Measurements from ENCODE around the gene GTF3C1.

Gene GTF3C1

DNA sequence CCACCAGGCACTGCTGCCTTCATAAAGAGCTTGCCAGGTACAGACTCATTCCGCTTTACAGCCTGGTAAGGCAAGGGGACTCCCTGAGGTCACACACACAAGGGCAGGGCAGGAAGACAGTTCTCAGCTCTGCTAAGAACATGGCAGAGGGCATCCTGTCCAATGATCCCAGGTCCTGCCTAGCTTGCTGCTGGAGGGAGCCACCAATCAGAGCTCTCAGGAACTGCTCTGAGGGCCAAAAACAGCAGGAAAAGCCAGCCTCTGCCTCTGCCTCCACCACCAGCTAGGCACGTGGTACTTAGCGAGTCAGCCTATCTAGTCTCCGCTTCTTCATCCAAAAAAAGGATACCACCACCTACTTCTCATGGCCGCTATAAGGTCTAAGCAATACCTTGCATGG is 66.1 kb downstream of the GTF3C1 start:
- DNase-seq, result no peak

DNA sequence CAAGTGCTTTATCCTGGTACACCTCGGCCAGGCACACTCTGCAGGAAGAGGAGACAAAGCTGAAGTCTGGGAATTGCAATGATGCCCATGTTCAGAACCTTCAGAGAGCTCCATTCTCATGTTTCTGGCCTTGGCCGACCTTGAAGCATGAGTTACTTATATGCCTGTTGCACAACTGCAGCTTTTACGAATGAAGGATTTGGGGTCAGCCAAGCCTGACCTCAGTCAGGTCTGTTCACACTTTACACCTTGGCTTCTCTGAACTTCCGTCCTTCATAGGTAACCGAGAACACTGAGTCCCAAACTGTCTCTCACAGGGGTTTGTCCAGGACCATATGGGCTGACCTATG is 66.7 kb downstream of the GTF3C1 start:
- DNase-seq, result no peak

DNA sequence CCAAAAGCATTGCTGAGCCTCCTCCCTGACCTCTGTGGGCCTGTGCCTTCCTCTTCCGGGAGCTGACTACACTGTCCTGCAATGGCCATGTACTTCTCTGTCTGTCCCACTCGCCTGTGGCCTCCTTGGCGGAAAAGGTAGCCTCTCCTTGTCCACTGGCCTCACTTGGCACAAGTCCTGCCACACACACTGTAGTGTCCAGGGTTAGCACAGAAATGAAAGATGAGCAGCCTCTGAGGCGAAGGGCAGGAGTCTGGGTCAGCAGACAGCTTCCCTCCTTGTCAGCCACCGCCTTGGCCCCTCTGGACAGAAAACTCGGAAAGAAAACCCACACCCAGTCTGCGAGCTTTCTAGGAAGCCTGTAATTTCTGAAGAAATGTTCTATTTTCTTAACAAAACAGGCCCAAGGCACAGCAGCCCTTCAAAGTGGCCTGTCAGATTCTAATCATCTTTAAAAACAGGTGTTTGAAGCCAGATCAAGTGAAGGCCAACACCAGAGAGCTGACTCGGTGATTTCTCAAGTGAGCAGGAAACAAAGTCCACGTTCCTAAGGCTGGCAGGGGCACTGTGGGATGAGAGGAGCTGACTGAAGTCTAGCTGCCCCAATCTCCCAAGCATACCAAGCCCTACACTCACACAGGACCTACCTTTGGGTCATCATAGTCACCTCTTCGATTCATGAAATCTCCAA is 67.2 kb downstream of the GTF3C1 start:
- no peak for DNase-seq

DNA sequence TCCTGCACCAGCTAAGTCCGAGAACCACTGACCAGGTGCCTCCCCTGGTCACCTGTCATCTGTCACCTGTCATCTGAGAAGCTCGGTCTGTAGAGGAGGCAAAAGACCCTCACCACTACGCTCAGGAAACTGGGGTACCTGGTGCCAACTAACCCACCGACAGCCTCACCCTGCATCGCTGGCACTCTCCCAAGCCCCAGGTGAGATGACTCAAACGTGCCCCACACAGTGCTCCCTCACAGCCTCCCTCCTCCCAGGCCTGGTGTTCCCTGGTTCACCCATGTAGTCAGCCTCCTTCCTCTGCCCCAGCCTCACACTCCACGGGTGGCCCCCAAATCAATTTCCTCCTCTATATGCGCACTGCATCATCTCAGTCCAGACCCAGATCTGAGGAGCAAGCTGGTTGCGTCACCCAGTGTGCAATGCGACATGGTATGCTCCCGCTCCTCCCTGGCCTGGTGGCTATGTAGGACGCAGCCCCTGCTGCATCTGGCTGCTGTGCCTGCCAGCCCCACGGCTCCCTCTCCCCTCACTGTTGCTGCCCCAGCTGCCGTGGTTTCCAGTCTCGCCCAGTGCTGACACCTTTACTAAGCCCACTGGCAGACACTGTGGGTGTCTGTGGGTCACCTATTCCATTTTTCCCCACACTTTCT is 68.3 kb downstream of the GTF3C1 start:
- DNase-seq, result no peak

DNA sequence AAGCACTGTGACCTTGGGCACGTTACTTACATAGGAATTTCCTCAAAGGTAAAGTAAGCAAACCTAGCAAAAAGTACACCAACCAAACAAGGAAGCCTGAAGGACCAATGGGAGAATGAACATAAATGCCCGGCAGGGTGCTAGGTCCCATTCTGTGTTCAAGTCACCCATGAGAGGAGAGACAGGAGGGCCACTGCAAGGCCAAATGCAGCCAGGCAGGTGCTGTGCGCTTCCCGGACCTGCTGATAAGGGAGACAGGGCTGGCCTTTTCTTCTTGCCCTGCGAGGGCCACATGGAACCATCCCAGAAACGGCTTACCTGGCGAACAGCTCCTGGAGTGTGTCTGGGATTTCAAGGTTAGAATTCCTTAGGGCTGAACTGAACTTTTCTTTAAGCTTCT is 69.0 kb downstream of the GTF3C1 start:
- no peak for DNase-seq

DNA sequence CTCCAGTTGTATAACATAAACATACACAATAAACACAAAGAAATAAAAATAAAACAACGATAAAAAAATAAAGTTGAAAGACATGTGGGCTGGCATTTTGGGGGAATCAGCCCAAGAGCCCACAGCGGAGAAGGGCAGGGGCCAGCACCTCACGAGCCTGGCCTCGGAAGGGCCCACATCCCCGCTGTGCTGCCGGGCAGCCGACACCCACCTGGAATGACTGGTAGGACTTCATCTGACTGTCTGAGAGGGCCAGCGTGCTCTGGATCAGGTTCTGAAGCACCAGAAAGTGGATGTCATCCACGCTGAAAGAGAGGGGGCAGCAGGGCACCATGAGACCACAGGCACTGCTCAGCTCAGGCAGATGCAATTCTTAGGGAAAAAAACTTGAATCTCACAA is 73.5 kb downstream of the GTF3C1 start:
- DNase-seq, result no peak

DNA sequence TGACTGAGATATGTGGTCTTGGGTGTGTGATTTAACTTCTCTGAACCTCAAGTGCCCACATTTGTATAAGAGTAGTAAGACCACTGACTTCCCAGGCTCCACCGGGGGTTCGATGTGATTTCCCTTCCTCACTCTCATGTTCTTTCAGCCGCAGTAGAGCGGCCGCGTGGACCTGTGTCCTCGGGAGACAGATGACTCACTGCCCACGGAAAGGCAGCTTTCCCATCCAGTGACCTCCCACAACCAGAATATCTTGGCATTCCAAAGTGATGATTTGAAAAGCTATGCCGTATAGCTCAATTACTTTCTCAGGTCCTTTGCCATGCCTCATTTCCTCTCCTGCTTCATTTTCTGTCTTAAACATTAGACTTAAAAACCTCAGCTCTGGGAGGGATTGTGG is 74.2 kb downstream of the GTF3C1 start:
- DNase-seq, result peak; percentile 88

DNA sequence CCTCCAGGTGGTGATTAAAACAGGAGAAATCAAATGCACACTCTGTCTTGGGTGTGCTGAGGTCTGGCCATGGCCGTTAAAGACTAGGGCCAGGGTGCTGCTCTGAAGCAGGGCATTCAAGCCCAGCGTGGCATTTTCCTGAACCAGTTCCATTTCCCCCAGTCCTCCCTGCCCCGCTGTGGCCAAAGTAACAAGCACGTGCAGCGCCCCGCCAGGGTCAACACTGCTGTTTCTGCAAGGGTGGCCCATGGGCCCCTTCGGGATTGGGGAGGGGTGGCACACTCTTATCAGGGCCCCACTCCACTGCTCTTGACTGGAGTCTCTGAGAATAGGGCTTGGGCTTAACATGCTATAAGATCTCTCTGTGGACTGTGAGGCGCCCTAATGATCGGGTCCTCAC is 74.8 kb downstream of the GTF3C1 start:
- no peak for DNase-seq

DNA sequence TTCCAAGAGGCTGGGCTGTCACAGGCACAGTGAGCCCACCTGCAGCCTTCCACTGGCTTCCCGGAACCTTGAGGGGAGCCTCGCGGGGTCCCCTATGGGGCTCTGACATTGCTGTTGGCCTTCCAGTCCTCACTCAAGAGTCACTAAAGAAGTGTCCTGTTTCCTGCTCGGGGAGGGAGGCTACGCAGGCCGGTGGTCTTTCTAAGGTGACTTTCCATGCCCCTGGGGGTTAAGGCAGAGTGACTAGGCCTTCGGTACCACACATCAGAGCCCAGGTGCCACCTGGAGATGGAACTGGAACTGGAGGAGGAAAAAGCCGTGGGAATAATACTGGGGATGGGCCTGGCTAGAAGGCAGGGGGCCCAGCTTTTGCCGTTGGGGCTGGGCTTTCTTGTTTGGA is 75.7 kb downstream of the GTF3C1 start:
- no peak for DNase-seq

DNA sequence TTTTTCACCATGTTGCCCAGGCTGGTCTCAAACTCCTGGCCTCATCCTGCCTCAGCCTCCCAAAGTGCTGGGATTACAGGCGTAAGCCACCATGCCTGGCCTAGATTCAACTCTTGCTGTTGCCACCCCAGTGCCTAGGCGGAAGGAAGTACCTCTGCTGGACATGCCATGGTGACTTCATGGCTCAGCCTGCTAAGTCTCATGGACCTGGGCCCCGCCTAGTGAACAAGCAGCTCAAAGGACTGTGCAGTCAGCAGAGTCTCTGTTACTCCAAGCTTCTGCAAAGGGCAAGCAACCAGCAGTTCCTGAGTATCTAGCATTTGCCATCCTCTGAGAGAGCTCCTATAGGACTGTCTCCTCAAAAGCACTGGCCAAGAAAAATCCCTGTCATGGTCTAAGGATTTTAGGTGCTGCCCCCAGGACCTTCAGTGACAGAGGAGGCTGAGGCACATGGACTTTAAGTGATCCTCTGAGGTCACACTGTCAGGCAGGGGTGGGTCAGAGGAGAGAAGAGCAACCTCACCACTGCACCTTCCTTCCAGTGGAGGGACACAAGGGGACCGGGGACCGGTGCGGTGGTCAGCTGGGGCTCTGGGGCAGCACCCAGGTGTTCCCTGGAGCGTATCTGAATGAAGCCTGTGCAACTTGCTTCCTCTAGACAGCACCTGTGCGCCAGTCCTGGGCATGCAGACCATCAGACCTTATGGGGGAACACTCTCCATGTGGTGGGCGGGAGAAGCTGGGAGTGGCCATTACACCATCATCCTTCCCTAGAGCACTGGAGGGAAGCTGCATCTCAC is 76.4 kb downstream of the GTF3C1 start:
- DNase-seq, result no peak

DNA sequence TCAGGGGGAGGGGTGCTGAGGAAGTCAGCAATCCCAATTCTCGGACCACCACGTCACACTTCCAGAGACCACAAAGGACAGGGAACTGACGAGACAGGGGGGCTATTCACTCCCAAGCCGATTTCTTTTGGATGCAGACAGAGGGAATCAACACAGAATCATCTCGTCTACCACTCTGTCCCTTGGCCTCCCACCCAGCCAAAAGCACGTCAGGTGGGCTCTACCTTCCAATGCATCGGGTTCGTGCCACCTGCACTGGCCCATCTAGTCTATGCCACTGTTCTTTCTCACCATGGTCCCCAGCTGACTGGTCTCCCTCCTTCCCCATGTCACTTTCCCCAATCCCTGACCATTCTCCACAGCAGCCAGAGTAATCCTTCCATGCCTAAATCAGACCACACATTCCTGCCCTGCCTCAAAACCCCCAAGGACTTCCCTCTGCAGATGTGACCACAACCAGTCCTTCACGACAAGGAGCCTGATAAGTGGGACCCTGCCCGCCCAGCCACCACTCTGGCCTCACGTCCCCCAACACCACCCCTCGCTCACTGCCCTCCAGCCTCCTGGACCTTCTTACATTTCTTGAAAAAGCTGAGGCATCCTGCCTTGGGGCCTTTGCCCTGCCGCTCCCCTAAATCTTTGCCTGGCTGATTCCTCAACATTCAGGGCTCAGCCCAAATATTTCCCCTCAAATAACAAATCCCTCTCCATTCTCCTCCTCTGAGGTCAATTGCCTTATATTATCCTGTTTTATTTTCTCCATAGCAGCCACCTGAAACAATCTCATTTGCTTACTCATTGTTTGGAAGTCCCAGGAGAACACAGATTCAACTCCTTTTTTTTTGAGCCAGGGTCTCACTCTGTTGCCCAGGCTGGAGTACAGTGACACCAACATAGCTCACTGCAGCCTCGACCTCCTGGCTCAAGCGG is 77.4 kb downstream of the GTF3C1 start:
- DNase-seq, result no peak

DNA sequence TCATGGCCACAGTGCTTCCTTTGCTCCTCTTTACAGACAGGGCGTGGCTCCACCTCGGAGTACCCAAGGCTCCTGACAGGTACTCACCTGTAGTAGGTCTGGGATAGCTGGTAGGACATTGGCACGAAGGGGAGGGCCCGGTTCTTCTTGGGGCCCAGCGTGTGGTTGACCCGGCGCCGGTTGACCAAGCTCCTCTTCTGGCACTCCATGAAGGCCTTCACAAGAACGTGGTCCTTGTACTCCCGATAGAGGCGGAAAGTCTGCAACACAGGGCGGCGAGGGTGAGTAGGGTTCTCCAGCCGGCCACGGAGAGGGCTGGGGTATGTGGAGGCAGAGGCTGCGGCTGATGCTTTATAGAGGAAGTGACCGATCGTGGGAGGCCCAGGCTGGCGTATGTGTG is 78.1 kb downstream of the GTF3C1 start:
- no peak for DNase-seq

DNA sequence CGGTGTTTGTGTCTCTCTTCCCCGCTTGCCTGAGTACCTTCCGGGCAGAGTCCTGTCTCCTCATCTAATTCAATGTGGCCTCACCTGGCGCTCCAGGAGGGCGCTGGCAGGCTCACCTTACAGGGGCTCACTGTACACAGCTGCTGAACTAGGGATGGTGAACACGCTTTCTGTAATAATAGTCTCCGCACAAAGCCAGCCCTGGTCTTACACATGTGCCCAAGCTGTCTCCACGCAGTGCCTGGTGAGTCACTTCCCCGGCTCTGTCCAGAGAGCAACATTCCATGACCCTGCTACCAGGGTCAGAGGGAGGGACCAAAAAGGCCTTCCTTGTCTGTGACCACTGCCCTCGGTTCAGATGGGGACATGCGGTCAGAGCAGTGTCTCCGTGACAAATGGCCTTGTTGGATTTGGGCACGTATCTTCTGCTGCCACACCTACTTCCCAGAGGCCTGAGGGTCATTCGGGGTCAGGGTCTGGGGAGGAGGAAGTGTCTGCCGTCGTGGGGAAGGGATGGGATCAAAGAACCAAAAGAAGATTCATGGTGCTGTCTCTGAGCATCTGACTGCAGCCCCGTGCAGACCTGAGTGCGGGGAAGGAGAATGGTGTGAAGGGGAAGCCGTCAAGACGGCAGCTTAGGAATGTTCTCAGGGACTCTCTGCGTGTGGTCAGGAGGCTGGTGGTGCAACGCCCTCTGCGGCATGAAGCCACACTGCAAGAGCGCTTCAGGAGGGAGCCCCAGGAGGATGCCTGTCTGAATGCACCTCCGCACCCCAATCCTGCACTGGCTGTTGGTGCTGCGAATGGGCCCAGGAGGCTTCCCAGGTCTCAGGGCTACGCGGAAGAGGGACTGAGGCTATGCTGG is 78.9 kb downstream of the GTF3C1 start:
- peak; percentile 86 for DNase-seq

DNA sequence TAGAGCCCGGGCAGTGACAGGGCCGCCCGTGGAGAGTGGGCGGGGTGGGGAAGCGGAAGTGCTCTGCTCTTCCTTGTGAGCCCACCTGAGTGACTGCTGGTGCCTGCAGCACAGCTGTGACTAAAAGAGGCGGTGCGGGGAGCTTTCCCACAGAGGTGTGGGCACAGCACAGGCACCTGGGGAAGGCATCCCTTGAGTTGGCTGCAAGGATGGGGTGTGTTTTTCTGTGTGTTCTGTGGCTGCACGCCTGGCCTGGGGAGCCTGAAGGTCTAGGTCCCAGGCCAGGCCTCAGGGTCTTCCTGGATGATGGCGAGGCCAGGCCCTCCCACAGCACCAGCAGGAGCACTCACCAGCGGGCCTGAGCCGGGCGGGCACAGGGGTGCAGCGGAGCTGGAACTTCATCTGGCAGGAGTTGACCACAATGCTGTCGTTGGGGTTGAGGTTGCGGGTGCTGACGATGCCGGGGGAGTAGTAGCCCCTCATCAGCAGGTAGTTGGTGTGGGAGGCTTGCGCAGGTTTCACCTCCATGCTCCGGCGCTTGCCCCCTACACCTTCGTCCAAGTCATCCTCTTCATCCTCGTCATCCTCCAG is 80.7 kb downstream of the GTF3C1 start:
- DNase-seq, result no peak

DNA sequence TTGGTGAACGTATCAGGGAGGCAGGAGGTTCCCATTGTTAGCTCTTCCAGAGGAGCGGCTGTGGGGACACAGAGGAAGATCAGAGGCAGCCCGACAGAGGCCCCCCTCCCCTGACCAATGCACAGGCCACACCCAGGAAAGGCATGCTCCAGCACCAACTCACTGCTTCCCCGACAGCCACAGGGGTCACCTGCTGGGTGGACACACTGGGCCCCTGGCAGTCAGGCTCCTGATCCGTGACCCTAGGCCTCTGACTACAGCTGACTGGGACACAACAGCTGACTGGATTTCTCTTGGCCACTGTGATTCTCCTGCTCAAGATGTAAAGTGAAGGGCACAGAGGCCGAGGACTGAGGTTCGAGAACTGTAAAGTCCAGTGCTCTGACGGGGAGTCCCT is 84.2 kb downstream of the GTF3C1 start:
- no peak for DNase-seq

DNA sequence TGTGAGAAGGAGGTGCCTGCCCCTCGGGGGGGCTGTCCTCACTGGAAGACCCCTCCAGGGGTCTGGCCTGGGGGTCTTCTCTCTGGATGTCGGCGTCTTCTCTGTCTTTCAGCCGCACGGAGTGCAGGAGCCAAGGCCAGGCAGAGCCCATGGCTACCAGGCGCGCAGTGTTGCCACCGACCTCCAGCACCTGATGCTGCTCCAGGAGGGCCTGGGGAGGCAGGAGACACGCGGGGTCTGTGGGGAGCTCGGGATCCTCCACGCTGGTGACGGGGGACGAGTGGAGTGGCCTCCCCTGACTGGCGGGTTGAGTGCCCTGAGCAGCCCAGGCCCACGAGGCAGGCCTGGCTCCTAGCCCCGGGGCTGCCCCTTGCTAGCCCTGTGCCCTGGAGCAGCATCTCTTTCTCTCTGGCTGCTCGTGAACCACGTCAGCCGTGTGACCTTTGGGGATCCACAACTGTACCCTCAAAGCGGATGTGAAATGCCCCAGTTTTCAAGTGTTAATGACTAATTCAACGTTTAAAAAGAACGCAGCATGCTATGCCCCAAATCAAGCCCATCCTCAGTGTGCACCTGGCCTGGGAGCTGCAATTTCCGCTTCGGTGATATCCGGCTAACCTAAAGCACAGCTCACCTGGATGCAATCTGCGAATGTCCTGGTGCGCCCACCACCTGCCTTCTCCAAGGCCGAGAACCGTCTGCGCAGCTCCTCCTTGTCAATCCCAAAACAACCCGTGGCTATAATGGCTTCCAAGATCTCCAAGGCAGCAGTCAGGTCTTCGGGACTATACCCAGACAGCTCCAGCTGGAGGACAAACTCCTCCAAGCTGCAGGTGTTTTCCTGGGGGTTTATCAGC is 84.9 kb downstream of the GTF3C1 start:
- no peak for DNase-seq

DNA sequence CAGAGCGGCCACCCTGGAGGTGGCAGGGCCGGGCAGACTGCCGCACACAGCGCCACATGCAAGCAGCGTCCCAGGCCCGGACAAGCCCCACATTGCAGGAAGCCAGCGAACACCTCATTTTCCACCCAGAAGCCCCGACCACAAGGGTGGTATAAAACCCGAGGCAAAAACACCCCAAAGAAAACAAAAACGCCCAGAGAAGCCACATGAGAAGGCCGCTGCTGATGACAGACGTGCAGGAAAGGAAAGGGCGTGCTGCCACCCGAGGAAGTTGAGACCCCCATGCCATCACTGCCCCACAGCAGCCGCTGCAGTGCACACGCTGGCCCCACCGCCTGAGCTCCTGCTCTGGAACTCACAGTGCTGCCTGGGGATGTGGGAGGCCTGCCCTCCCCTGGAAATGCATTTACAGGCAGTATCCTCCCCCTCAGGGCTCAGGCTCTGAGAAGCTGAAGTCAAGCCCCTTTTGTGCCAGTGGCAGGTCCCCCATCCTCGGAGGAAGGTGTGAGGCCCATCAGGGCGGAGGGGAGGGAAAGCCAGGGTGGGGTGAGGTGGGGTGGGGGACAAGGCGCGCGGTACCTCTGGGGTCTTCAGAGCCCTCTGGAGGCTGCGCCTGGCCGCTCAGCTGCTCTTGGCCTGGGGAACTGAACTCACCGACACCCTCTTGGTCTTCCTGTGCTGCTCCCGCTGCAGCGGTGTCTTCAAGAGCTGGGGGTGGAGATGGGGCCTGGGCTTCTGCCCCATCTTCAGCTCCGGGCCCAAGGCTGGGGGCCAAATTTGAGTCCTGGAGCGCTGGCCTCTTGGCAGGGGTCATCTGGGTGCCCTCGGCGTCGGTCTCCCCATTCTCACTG is 85.7 kb downstream of the GTF3C1 start:
- no peak for DNase-seq

DNA sequence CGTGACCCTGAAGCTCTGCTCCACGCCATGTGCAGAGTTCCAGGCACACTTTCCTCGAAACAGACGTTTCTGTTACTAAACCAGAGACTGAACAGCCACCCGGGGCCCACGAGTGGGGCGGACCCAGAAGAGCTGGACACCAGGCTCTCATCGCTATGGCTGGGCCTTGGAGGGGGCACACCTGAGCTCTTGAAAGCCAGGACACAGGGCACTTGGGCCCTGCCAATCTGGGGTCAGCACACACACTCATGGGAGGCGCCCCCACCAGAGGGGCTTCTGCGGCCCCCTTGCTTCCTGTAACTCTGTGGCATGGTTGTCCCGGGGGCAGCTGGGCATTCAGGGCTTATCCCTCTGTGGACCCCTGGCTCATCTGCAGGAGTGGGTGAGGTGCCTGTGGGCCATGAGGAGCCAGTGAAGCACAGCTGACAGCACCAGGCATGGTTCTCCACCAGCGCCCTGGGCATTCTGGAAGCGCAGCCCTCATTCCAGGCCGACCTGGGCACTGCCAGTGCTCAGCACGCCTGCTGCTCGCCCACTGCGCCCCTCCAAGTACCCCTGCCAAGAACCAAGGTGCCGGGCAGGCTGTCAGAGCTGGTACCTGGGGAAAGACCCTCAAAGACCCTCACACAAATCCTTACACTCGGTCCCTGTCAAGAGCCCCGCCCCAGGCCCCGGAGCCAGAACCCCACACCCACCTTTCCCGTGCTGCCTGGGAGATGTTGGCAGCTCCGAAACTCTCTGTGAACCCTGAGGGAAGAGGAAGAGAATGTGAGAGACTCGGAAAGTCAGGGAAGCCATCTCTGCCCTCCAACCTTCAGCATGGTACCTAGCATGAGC is 86.6 kb downstream of the GTF3C1 start:
- DNase-seq, result no peak

Data from HCEC 1CT (cell line).